ENCODE measurements around the gene ITCH.
A peak's percentile ranks its signal among the peaks of the same experiment; 100 is the strongest.
"Not testable (repeated sequence)": the region's sequence is repeated elsewhere in the genome, so short reads cannot be mapped to it uniquely, and the experiment has no call there.

The ITCH gene

GRCh38 chr20:34514897-34515483, 151.9 kb downstream of the ITCH start:
- no peak for DNase-seq

- DNase-seq = peak; percentile 79
Observed at GRCh38 chr20:34515484-34516246, 152.6 kb downstream of the ITCH start.

- peak; percentile 94 for DNase-seq
Observed at GRCh38 chr20:34516247-34517113, 153.4 kb downstream of the ITCH start, which contains the start of gene DYNLRB1. TSS of gene DYNLRB1 (plus strand) at chr20:34516422. CDS start at chr20:34516459, 37 bp downstream.

- DNase-seq = no peak
Observed at GRCh38 chr20:34517114-34517505, 154.0 kb downstream of the ITCH start.

GRCh38 chr20:34518863-34519262, 155.8 kb downstream of the ITCH start:
- not testable (repeated sequence) for DNase-seq

- DNase-seq = not testable (repeated sequence)
Observed at GRCh38 chr20:34519841-34520240, 156.8 kb downstream of the ITCH start.

- peak; percentile 49 for DNase-seq
Observed at GRCh38 chr20:34522969-34523871, 160.1 kb downstream of the ITCH start.

- no peak for DNase-seq
Observed at GRCh38 chr20:34524426-34524825, 161.4 kb downstream of the ITCH start.

GRCh38 chr20:34525342-34525708, 162.3 kb downstream of the ITCH start:
- DNase-seq = no peak

GRCh38 chr20:34525709-34526416, 162.8 kb downstream of the ITCH start:
- DNase-seq = no peak

- no peak for DNase-seq
Observed at GRCh38 chr20:34526466-34526865, 163.4 kb downstream of the ITCH start.

- DNase-seq = no peak
Observed at GRCh38 chr20:34527016-34527415, 163.9 kb downstream of the ITCH start.

GRCh38 chr20:34528921-34529297, 165.8 kb downstream of the ITCH start:
- no peak for DNase-seq

GRCh38 chr20:34529742-34530141, 166.7 kb downstream of the ITCH start:
- no peak for DNase-seq

- no peak for DNase-seq
Observed at GRCh38 chr20:34530342-34530741, 167.3 kb downstream of the ITCH start.

GRCh38 chr20:34531608-34532265, 168.7 kb downstream of the ITCH start:
- DNase-seq = no peak

- DNase-seq = no peak
Observed at GRCh38 chr20:34532320-34532719, 169.2 kb downstream of the ITCH start.

- DNase-seq = no peak
Observed at GRCh38 chr20:34532756-34533155, 169.7 kb downstream of the ITCH start.

GRCh38 chr20:34534391-34535165, 171.5 kb downstream of the ITCH start:
- DNase-seq = no peak

GRCh38 chr20:34535301-34535840, 172.3 kb downstream of the ITCH start:
- DNase-seq = no peak

All from CD4-positive, alpha-beta T cell treated with Interleukin-21 for 1 hour (primary cell).